ENCODE measurements around the gene ELMO1.

GRCh38 chr7:36895192-36895591 lies 553.5 kb downstream of the ELMO1 start:
- TF ChIP-seq CTCF (IDR thresholded peaks at IDR 0.05; ENCODE audit: low read depth, low read length, missing input control) (no peak), SP1 (IDR thresholded peaks at IDR 0.05) (no peak), RAD21 (IDR thresholded peaks at IDR 0.05) (no peak)
- TF ChIP-seq, protein P1, sequence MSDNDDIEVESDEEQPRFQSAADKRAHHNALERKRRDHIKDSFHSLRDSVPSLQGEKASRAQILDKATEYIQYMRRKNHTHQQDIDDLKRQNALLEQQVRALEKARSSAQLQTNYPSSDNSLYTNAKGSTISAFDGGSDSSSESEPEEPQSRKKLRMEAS (IDR thresholded peaks at IDR 0.05): no peak

Data from liver (tissue), 3 donors.